ENCODE results near the gene FANK1. TPM values are rescaled to one million over a fixed set of nuclear protein-coding genes. Genes with fewer than 3 reads are reported as not detected.

The FANK1 gene
- total RNA-seq, 1 donor from 2014 or later, result 12.5 TPM

- Mint-ChIP-seq H3K4me1 (no peaks in the 10 kb centered on the region), H3K27ac (no peak overlapping the region), H3K27me3 (ENCODE audit: insufficient read depth, low read depth) (no peaks in the 10 kb centered on the region), H3K36me3 (no peaks in the 10 kb centered on the region), H3K9me3 (peaks cover 29% of the 10 kb centered on the region), H3K4me3 (no peak overlapping the region)
- H3K27ac ChIP-seq, result no peak overlapping the region
- no peak overlapping the region for H3K4me3 ChIP-seq
- H3K9me3 ChIP-seq (ENCODE audit: low read depth), result no peaks in the 10 kb centered on the region
- TF ChIP-seq CTCF (IDR thresholded peaks at IDR 0.05) (no peak), EZH2phosphoT487 (IDR thresholded peaks at IDR 0.05) (no peak), EZH2 (IDR thresholded peaks at IDR 0.05) (no peak)
- H3K4me1 ChIP-seq, result no peaks in the 10 kb centered on the region
- no peaks in the 10 kb centered on the region for H3F3A ChIP-seq (ENCODE audit: low read depth)
- H3K27me3 ChIP-seq, result no peaks in the 10 kb centered on the region
- no peak for DNase-seq (ENCODE audit: low spot score)
- no peak overlapping the region for H3K9ac ChIP-seq
- no peaks in the 10 kb centered on the region for H3K36me3 ChIP-seq
- no peak overlapping the region for H2AFZ ChIP-seq (replicated peaks)
- H3K79me2 ChIP-seq (ENCODE audit: low read depth), result no peaks in the 10 kb centered on the region
- H3K4me2 ChIP-seq, result no peak overlapping the region
- H4K20me1 ChIP-seq (ENCODE audit: low read depth), result no peaks in the 10 kb centered on the region
Measured at GRCh38 chr10:126029999-126030398, 133.6 kb downstream of the FANK1 start.

- no peak for TF ChIP-seq EZH2phosphoT487 (IDR thresholded peaks at IDR 0.05)
- no peak for TF ChIP-seq CTCF (IDR thresholded peaks at IDR 0.05)
- TF ChIP-seq EZH2 (IDR thresholded peaks at IDR 0.05), result no peak
- H3K9me3 Mint-ChIP-seq, result peaks cover 7% of the 10 kb centered on the region
- no peaks in the 10 kb centered on the region for H3K4me1 Mint-ChIP-seq
- Histone ChIP-seq H3K9ac (no peak overlapping the region), H3K4me2 (no peak overlapping the region), H4K20me1 (ENCODE audit: low read depth) (no peaks in the 10 kb centered on the region), H3K4me3 (no peak overlapping the region), H3K79me2 (ENCODE audit: low read depth) (no peaks in the 10 kb centered on the region), H3F3A (ENCODE audit: low read depth) (no peaks in the 10 kb centered on the region), H3K9me3 (ENCODE audit: low read depth) (no peaks in the 10 kb centered on the region), H3K4me1 (no peaks in the 10 kb centered on the region), H2AFZ (replicated peaks) (no peak overlapping the region), H3K36me3 (no peaks in the 10 kb centered on the region), H3K27me3 (no peaks in the 10 kb centered on the region), H3K27ac (no peak overlapping the region)
- no peak overlapping the region for H3K27ac Mint-ChIP-seq
- H3K27me3 Mint-ChIP-seq (ENCODE audit: insufficient read depth, low read depth), result no peaks in the 10 kb centered on the region
- DNase-seq (ENCODE audit: low spot score), result no peak
- H3K36me3 Mint-ChIP-seq, result no peaks in the 10 kb centered on the region
- no peak overlapping the region for H3K4me3 Mint-ChIP-seq
Measured at GRCh38 chr10:126034586-126034985, 138.2 kb downstream of the FANK1 start.

- Mint-ChIP-seq H3K4me1 (peaks cover 10% of the 10 kb centered on the region), H3K27ac (no peak overlapping the region), H3K4me3 (no peak overlapping the region), H3K9me3 (peaks cover 7% of the 10 kb centered on the region), H3K36me3 (no peaks in the 10 kb centered on the region), H3K27me3 (ENCODE audit: insufficient read depth, low read depth) (no peaks in the 10 kb centered on the region)
- Histone ChIP-seq H3K4me3 (no peak overlapping the region), H3K79me2 (ENCODE audit: low read depth) (no peaks in the 10 kb centered on the region), H3F3A (ENCODE audit: low read depth) (no peaks in the 10 kb centered on the region), H3K36me3 (no peaks in the 10 kb centered on the region), H3K4me2 (no peak overlapping the region), H2AFZ (replicated peaks) (no peak overlapping the region), H3K9me3 (ENCODE audit: low read depth) (no peaks in the 10 kb centered on the region), H3K9ac (no peak overlapping the region), H3K4me1 (no peaks in the 10 kb centered on the region), H3K27ac (no peak overlapping the region), H4K20me1 (ENCODE audit: low read depth) (no peaks in the 10 kb centered on the region), H3K27me3 (no peaks in the 10 kb centered on the region)
- no peak for DNase-seq (ENCODE audit: low spot score)
- TF ChIP-seq EZH2 (IDR thresholded peaks at IDR 0.05) (no peak), CTCF (IDR thresholded peaks at IDR 0.05) (no peak), EZH2phosphoT487 (IDR thresholded peaks at IDR 0.05) (no peak)
Measured at GRCh38 chr10:126036515-126036914, 140.2 kb downstream of the FANK1 start.

Measured in neural progenitor cell (in vitro differentiated cells).